Transverse colon (tissue), 4 donors: ENCODE data around the gene FSIP2. TPM values are rescaled to one million over a fixed set of nuclear protein-coding genes. Genes with fewer than 3 reads are reported as not detected.

Experiments used
- DNase-seq: peaks from one replicate; pipeline ENCODE4 v3.0.0-alpha.2; 2019
- H3K27ac ChIP-seq, 4 donors: fragments of 200-600 bp; sonication (generic); 2 replicates each; pipeline ENCODE4 v1.5.1; 2016 to 2018; ENCODE audit warnings: inconsistent platforms in 4 of 4
- H3K27me3 ChIP-seq: fragments of 200-600 bp; sonication (generic); 2 replicates; pipeline ENCODE4 v1.5.1; 2017; ENCODE audit warnings: inconsistent platforms
- H3K36me3 ChIP-seq, 4 donors: fragments of 200-600 bp; sonication (generic); 2 replicates each; pipeline ENCODE4 v1.5.1; 2017 to 2019; ENCODE audit warnings: inconsistent platforms in 4 of 4
- H3K4me1 ChIP-seq, 4 donors: fragments of 200-600 bp; sonication (generic); 2 replicates each; pipeline ENCODE4 v1.5.1; 2017 to 2020; ENCODE audit warnings: inconsistent platforms in 4 of 4
- H3K4me3 ChIP-seq, 4 donors: fragments of 200-600 bp; sonication (generic); 1 replicate in 1 of 4; 2 replicates in 3 of 4; pipeline versions ENCODE4 v1.5.1 to v1.6.1; 2017 to 2019; ENCODE audit warnings: inconsistent platforms in 4 of 4
- H3K9me3 ChIP-seq, 2 donors: fragments of 200-600 bp; sonication (generic); 2 replicates each; pipeline ENCODE4 v1.5.1; 2017 to 2019; ENCODE audit warnings: inconsistent platforms in 2 of 2
- EP300 ChIP-seq: sonication (generic); formaldehyde crosslinking; IDR thresholded peaks from one replicate; pipeline ENCODE4 v1.6.1; 2017; ENCODE audit warnings: antibody characterized with exemption, low read depth
- POLR2A ChIP-seq: fragments of 450-650 bp; IDR thresholded peaks from one replicate; pipeline ENCODE4 v1.6.1; 2016; ENCODE audit warnings: antibody characterized with exemption, mild to moderate bottlenecking, moderate library complexity
- POLR2AphosphoS5 ChIP-seq, 3 donors: sonication (generic); formaldehyde crosslinking; IDR thresholded peaks; one replicate each; pipeline ENCODE4 v1.6.1; 2016; ENCODE audit warnings: antibody characterized with exemption in 3 of 3
- WGBS, 2 donors: methylation state at CpG; one replicate each; pipeline ENCODE4 v1.1.5; 2018; ENCODE audit warnings: low coverage in 1 of 2; 5-methylcytosine and 5-hydroxymethylcytosine counted together
- in situ Hi-C, 4 donors: fragments of 200-750 bp; cut with MboI; loops; one replicate each; pipeline versions ENCODE4 v1.15.0 to v1.15.1; 2017; ENCODE audit warnings: low sequenced_read_pairs in 3 of 4, low pct_ligation_motif_present in 1 of 4, low pct_unique_long_range_greater_than_20kb in 1 of 4
- intact Hi-C: fragments of 100-400 bp; cut with DNase I; formaldehyde crosslinking; loops from one replicate; pipeline ENCODE4 v1.15.1; 2023; ENCODE audit warnings: low total_unique reads
- total RNA-seq, 4 donors: library from RNA; depleted of rRNA; stranded (reverse); fragments of >200 nt; gene quantifications; one replicate each; pipeline ENCODE4 v1.1.0, GENCODE V29; 2016
- TF ChIP-seq, protein P1 (sequence below), 5 experiments: fragments of 200-600 bp in 3 of 5; fragments of 450-650 bp in 2 of 5; sonication (generic) in 3 of 5; IDR thresholded peaks; 1 replicate in 2 of 5; 2 replicates in 3 of 5; pipeline ENCODE4 v1.5.1; 2016 to 2017; ENCODE audit warnings: antibody characterized with exemption in 5 of 5, inconsistent platforms in 3 of 5, mild to moderate bottlenecking in 2 of 5, moderate library complexity in 1 of 5

Gene FSIP2
- total RNA-seq, 4 donors from 2014 or later = 9.2 to 56.4 (median 38.2) TPM

DNA sequence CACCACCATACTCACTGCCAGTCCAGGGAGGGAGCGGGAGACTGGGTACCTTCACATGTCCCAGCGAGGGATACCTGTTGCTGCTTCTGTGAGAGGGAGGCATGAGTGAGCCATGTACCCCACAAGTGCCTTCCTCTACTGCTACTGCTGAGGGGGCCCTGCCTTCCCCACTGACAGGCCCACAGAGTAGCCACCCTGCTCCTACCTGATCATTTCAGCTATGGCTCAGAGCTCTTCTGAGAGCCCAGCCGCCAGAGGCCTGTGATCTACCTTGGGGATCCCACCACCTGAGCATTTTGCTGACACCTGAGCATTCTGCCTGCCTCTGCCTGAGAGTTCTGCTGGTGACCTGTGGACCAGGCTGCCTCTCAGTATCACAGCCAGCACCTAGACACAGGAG is 137.6 kb downstream of the FSIP2 start:
- no peak for DNase-seq
- intact Hi-C loops (no loop called here), in situ Hi-C loops (no loop called here)
- Histone ChIP-seq H3K27me3 (no peaks in the 10 kb centered on the region), H3K9me3 (no peaks in the 10 kb centered on the region), H3K36me3 (no peaks in the 10 kb centered on the region), H3K4me1 (no peaks in the 10 kb centered on the region), H3K27ac (no peak overlapping the region), H3K4me3 (no peak overlapping the region)
- TF ChIP-seq POLR2A = no peak
- TF ChIP-seq, protein P1, sequence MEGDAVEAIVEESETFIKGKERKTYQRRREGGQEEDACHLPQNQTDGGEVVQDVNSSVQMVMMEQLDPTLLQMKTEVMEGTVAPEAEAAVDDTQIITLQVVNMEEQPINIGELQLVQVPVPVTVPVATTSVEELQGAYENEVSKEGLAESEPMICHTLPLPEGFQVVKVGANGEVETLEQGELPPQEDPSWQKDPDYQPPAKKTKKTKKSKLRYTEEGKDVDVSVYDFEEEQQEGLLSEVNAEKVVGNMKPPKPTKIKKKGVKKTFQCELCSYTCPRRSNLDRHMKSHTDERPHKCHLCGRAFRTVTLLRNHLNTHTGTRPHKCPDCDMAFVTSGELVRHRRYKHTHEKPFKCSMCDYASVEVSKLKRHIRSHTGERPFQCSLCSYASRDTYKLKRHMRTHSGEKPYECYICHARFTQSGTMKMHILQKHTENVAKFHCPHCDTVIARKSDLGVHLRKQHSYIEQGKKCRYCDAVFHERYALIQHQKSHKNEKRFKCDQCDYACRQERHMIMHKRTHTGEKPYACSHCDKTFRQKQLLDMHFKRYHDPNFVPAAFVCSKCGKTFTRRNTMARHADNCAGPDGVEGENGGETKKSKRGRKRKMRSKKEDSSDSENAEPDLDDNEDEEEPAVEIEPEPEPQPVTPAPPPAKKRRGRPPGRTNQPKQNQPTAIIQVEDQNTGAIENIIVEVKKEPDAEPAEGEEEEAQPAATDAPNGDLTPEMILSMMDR (IDR thresholded peaks at IDR 0.05) = no peak
- no peak for TF ChIP-seq EP300
- no peak for TF ChIP-seq POLR2AphosphoS5 (IDR thresholded peaks at IDR 0.05)
- WGBS, 2 donors = 93% methylated on average over 3 of the region's 3 CpGs; no CpG with 5 or more reads in 1 of the 2 donors

DNA sequence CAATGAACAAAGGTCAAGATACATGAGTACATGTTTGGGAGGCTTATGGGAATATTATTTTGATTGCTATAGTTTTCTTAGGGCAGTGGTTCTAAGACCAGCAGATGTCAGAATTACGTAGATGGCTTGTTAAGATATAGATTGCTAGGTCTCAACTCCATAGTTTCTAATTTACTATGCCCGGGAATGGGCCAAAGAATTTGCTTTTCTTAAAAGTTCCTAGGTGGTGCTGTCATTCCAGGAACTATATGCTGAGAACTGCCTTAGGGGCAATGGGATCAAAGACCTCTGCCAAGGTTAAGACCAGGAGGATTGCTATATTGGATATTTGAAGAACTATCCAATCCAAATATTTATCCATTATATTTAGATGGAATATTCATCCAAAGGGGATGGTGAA is 141.8 kb downstream of the FSIP2 start:
- no peaks in the 10 kb centered on the region for H3K9me3 ChIP-seq
- in situ Hi-C loops = no loop called here
- H3K27ac ChIP-seq = no peak overlapping the region
- H3K36me3 ChIP-seq = no peaks in the 10 kb centered on the region
- no peak overlapping the region for H3K4me3 ChIP-seq
- intact Hi-C loops = no loop called here
- no peaks in the 10 kb centered on the region for H3K27me3 ChIP-seq
- 92 to 100% methylated on average over 2 of the region's 2 CpGs for WGBS, 2 donors
- TF ChIP-seq, protein P1 (IDR thresholded peaks at IDR 0.05) = no peak
- TF ChIP-seq POLR2A (no peak), POLR2AphosphoS5 (IDR thresholded peaks at IDR 0.05) (no peak), EP300 (no peak)
- no peak for DNase-seq
- H3K4me1 ChIP-seq = no peaks in the 10 kb centered on the region
